NCI-H524 (cell line): ENCODE measurements around the gene LIG1.

Experiments used
- DNase-seq, 2 experiments: peaks; one replicate each; lab custom pipeline; 2025; lab: John Stamatoyannopoulos, UW

LIG1 gene

GRCh38 chr19:48181505-48181904, 11.4 kb upstream of the LIG1 start:
- no peak for DNase-seq

GRCh38 chr19:48176226-48176625, 6.1 kb upstream of the LIG1 start:
- DNase-seq, result no peak

GRCh38 chr19:48175578-48175977, 5.4 kb upstream of the LIG1 start:
- no peak for DNase-seq

DNA sequence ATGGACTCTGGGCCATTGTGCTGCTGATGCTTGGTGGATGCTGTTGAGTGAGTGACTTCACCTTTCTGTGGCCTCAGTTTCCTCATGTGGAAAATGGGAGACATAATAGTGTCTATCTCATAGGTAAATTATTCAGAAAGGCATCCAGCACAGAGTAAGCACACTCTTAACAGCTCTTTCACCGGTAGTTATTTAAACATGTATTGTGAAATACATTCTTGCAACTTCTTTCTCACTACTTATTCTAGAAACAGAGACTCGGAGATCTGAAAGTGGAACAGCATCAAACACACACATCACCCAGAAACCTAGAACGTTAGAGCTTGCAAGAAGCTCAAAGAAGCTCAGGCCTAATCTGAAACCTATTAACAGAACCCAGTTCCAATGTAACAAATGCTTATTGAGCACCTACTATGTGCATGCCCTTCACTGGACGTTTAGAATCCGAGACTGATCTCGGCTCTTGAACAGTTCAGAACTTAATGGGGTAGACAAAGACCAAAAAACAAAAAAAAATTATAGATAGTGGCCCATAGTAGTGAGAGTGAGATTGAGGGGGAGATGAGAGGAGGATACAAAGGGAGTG, 4.4 kb upstream of the LIG1 start:
- no peak for DNase-seq

GRCh38 chr19:48171710-48172109, 1.6 kb upstream of the LIG1 start:
- no peak for DNase-seq

- no peak for DNase-seq
Measured at GRCh38 chr19:48170817-48171347, 738 bp upstream of the LIG1 start.

GRCh38 chr19:48169578-48169938, 586 bp downstream of the LIG1 start:
- DNase-seq, result peak; percentile 37 to 62

- DNase-seq, result no peak
Measured at GRCh38 chr19:48168689-48169088, 1.5 kb downstream of the LIG1 start.

DNA sequence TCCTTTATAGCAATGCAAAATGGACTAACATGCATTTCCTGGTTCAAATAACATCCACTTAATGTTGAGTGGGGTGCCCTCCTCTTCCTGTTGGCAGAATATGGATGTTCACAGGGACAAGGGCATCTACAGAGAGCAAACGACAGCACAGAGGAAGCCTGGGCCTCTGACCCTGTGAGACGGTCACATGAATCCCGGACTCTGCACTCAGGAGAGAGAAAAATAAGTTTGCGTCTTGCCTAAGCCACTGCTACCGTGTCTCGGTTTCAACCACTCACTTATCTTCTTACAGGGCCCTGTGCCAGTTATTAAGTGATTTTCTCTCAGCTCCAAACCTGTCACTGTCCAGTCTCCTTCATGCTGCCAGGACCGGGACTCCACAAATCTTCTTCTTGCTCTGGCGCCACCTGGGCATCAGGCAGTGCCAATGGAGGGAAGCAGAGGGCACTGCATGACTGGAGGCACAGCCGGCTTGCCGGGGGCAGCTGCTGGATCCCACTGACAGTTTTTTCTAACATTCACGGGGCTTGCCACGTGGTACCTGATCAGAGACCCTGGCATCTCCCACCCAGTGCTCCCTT, 11.8 kb downstream of the LIG1 start:
- DNase-seq, result no peak

DNA sequence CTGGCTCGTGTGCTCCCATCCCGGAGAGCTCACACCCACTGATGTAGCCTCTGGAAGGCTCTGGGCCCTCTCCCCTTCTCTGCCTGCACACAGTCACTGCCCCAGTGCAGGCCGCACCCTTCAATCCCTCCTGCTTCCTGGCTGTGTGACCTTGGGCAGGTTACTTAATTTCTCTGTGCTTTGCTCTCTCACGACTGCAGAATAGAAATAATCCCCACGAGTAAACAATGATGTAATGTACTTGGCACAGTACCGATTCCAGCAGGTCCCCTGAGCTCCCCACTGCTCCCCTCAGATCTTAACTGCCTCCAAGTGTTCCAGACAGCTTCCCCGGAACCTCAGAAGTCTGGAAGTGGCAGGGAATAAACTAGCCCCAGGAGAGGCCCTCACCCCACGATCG, 16.1 kb downstream of the LIG1 start:
- no peak for DNase-seq

DNA sequence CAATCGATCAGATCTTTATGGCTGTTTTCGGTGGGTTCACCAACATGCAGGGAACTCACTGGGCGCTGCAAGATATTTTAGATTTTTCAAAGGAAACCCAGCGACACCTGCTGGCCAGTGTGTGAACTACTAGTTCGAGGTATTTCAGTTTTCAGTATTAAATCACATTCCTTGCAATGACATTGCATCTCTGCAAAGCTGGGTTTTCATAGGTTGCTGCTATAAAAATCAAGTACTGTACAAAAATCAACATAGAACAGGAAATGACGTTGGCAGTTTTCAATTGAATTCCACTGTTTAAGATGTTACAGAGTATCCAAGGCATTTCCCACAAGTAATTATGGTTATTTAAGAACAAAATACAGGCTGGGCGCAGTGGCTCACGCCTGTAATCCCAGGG, 17.6 kb downstream of the LIG1 start:
- peak; percentile 5 to 60 for DNase-seq

DNA sequence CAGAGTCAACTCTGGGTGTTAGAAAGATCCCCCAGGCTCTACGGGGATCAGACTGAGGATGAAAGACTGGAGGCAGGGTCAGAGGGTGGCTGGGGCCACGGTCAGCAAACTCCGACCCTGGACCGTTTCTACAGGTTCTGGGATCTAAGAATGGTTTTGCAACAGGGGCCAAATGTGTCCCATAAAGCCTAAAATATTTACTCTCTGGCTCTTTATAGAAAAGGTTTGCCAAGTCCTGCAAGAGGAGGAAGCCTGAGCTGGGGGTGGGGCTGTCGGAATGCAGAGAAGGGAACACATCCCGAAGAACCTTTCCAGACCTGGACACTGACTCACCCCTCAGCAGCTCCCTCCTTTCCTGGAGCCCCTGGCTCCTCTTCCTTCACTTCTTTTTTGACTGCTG, 20.7 kb downstream of the LIG1 start:
- DNase-seq, result no peak

GRCh38 chr19:48148576-48148975, 21.6 kb downstream of the LIG1 start:
- no peak for DNase-seq

DNA sequence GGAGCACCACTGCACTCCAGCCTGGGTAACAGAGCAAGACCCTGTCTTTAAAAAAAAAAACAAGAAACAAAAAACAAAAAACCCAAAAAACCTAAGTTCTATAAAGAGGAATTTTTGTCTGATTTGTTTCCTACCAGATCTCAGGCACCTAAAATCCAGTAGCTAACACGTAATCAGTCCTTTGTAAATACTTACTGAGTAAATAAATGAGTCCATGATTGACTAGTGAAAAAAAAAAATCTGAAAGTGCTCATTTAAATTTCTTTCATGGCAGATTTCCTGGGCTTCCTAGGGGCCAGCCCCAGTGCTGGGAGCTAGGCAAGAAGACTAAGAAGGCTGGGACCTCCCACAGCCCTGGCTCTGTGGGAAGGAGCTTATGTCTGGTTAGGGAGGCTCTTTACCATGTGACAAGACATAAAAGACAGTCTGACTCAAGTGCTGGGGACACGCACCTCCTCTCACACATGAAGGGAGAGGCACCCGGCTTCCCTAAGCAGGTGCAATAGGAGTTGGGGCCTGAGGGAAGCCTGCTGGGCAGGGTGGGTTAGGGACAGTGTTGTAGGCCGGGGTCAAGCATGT, 22.5 kb downstream of the LIG1 start:
- no peak for DNase-seq

- DNase-seq, result no peak
Measured at GRCh38 chr19:48139053-48139452, 31.1 kb downstream of the LIG1 start.

GRCh38 chr19:48137411-48137810, 32.7 kb downstream of the LIG1 start:
- DNase-seq, result no peak

GRCh38 chr19:48136547-48136946, 33.6 kb downstream of the LIG1 start:
- no peak for DNase-seq

DNA sequence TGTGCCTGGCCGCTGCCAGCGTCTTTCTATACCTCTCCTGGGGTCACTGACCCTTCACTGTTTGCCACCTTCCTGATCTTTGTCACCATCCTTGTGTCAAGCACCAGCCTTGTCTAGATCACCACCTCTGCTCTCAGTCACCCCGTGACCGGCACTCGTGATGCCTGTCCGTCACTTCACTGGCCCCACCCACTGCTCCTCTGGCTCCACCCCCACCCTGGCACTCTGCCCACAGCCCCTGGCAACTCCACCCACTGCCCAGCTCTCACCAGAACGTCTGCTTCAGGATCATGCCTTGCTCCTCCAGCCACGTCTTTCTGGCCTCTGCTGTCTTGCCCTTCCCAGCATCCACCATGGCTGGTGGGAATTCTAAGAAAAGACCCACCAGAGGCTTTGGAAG, 34.7 kb downstream of the LIG1 start:
- DNase-seq, result no peak

GRCh38 chr19:48133094-48133493, 37.0 kb downstream of the LIG1 start:
- no peak for DNase-seq

- DNase-seq, result no peak
Measured at GRCh38 chr19:48127561-48127960, 42.6 kb downstream of the LIG1 start.

DNA sequence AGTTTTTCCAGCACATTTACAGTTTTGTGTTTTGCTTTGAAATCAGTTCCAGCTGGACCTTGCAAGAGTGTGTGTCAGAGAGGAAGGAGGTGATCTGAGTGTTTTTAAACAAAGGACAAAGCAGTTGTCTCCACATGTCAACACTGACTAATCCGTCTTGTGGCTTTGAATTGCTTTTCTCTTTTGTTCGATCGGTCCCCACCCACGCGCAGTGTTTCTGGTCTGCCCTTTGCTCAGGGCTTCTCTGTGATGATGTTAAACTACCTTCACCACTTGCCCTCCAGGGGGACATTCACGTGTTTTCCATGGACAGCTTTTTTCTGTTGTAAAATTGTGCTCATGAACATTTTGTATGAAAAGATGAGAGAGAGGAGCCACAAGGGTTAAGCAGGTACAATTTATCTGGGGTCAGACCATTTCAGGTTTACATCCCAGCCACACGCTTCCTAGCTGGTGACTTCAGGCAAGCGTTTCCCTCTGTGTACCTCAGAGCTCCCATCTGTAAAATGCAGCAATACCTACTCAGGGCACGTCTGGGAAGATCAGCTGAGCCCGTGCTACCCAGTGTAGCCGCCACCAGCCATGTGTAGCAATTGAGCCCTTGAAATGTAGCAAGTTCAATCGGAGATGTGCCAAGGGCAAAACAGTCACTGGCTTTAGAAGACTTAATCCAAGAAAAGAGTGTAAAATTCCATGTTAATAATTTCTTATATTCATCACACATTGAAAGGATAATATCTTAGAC, 46.1 kb downstream of the LIG1 start:
- no peak for DNase-seq

DNA sequence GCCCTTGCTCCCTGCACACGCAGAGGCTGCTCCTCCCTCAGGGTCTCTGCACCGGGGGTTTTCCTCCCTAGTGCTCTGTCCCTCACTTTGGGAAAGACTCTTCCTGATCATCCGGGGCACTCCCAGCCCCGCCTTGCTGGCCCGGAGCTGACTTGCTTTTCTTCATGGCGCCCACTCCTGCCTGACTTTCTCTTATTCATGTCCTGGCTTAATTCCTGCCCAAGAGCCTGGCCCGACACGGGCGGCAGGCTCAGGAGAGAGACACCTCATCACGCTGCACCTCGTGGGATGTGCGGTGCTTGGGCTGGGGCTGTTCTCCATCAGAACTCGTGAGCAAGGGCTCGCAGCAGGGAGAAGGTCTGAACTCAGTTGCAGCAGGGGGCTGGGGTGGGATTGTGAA, 47.7 kb downstream of the LIG1 start:
- DNase-seq, result no peak

DNA sequence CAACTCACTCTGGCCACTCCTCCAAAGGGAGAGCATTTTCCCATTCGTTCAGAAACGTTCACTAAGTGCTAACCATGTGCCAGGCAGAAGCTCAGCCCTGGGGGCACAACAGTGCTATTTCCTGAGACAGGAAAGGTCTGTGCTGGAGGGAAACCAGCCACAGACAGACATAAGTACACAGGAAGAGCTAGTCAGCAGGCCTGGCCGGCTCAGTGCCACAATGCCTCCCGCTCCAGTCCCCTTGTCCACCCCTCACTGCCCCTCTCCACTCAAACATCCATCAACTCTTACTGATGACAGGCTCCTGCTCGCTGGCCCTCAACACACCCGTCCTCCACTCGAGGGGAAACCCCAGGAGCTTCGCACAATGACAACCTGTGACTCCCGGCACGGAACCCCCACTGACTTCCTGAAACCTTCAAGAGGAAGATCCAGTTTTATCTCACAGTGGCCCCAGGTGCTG, 48.2 kb downstream of the LIG1 start:
- DNase-seq, result no peak
